ENCODE results near the gene TMEM9.

The TMEM9 gene

DNA sequence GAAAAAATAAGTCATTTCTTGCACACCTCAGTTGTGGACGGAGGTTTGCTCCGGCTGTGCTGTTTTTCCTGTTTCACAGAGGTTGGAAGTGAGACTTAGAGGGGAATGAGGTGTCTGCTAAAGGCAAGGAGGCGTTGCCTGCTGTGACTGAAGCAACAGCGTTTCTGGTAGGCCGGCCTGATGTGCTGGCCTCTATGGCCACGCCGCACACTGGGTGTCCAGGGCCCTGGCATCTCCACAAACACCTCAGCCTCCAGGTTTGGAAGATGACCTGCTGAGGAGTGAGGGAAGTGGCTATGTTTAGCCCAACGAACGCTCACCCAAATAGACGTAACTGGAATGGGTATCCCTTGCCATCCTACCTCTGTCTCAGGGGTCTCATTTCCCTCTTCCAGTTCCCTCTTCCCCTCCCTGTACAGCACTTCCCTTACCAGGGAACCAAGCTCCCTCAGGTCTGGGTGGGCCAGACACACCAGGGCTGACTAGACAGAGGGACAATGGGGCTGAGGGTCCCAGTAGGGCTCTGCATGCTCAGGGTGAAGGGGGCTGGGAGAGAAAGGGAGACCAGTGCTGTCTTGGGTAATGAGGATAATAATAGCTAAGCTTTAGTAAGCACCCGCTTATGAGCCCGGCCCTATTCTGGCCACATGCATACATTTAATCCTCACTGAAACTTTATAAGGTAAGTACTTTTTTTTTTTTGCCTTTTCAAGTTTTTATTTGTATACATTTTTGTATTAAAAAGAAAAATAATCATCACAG is 53.9 kb downstream of the TMEM9 start:
- no peak for DNase-seq

- no peak for DNase-seq
Measured at GRCh38 chr1:201098992-201099677, 55.1 kb downstream of the TMEM9 start.

DNA sequence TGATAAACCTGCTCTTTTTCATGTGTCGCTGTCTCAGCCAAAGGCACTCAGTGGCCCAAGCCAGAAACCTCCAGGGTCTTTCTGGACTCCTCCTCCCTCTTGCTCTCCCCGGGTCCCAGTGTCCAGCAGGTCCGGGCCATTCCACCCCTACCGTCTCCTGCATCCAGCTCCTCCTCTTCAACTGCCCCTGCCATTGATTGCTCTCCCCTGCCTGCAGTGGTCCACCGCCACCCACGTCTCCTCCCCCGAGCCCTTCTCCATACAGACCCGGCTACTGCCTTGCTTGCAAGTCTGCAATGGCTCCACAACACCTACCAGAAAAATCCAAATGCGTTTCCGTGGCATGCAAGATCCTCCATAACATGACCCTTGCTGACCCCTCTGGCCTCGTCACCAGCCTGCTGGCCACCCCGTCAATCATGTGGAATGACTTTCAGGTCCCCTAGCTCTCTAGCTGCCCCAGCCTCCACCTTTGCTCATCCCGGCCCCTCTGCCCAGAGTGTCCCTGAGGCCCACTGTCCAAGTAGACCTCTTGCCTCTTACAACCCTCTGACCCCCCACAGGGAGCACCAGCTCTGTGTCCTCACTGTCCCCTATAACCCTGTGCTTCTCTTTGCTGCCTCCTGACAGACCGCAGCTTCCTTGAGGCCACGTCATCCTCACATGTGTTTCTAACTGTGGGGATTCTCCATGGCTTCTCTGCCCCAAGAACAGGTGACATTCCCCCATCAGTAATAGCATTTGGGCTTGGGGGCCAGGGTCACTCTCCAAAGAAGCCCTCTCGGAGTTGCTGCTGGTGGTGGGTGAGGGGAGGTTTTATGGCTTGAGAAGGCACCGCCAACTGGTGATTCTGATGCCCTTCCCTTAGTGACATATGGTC is 57.1 kb downstream of the TMEM9 start:
- DNase-seq = no peak

DNA sequence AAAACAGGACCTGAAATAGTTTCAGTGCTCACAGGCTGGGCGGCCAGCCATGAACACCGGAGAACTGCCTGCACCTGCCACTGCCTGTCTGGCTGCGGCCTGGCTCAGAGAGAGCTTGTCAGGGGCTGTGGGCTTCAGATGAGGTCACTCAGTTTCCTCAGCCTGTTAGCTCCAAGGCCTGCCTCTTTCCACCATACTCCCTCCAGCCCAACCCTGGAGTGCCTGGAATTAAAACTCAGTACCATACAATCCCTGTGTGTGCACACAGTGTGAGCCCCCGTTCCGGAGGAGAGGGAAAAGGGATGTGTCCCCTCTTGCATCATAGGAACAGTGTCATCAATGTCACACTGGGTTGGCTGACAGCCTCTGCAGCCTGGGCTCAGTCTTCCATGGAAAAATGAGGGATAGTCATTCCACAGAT is 58.2 kb downstream of the TMEM9 start:
- no peak for DNase-seq

DNA sequence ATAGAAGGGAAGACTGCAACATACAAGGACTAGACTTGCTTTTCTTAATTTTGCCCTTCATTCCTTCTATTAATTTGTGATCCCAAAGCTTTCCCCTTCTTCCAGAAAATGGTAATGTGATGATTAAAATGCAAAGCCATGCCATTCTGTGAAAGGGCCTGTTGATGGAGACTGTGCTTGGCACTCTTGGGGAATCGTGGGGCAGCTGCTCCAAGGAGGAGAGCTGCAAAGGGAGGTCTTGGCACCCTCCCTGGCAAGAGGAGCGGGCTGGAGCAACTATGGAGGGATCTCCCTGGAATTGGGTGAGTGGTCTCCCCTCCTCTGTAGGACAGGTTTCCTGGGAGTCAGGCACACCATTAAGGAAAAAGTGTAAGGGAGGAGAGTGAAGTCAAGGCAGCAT is 58.7 kb downstream of the TMEM9 start:
- no peak for DNase-seq

- no peak for DNase-seq
Measured at GRCh38 chr1:201094832-201095231, 59.4 kb downstream of the TMEM9 start.

- DNase-seq = no peak
Measured at GRCh38 chr1:201093962-201094361, 60.3 kb downstream of the TMEM9 start.

DNA sequence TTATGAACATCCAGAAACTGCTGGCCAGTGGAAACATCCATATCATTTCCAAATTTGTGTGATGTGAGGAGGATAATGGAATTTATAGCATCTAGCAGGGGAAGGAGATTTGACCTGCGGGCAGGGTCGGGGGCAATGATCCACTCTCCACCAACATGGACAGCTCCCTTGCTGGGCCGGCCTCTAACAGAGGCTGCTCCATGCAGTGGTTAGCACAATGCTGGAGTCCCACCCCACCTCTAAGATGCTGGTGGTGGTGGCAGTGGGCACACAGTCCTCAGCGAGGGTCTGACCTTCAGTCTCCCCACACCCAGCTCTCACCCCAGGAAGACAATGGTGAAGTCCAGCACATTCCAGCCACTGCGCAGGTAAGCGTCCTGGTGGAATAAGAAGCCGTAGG is 60.7 kb downstream of the TMEM9 start:
- no peak for DNase-seq

DNA sequence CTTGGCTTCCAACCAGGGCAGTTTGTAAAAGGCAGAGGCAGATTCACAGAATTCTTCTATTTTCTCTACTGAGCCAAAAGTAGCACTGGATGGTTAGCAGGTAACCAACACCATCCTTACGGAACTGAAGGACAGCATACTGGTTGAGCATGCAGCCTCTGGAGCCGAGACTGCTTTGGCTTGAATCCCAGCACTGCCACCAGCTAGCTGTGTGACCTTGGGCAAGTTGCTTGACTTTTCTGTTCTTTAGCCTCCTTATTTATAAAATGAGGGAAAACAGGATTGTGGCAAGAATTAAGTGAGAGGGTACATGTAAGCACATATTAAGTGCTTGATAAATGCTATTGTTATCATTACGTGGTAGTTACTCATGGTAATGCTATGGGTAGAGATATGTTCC is 61.5 kb downstream of the TMEM9 start:
- DNase-seq = no peak

GRCh38 chr1:201091256-201091655 is 63.0 kb downstream of the TMEM9 start:
- no peak for DNase-seq

DNA sequence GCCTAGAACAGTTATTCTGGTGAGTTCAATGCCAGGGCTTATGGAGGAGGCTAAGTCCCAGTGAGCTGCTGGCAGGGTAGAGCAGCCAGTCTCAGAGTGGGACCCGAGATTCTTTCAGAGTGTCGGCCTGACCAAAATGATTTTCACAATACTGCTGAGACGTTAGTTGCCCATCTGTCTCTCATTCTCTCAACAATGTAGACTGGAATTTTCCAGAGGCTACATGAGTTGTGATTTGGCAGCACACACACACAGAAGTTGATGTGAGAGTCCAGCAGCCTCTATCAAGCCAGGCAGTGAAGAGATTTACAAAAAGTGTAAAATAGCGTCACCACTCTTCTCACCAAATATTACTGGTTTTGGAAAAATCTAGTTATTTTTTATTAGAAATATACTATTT is 63.7 kb downstream of the TMEM9 start:
- no peak for DNase-seq

- DNase-seq = no peak
Measured at GRCh38 chr1:201089596-201089995, 64.7 kb downstream of the TMEM9 start.

- no peak for DNase-seq
Measured at GRCh38 chr1:201088901-201089525, 65.3 kb downstream of the TMEM9 start.

GRCh38 chr1:201088395-201088794 is 65.9 kb downstream of the TMEM9 start:
- no peak for DNase-seq

GRCh38 chr1:201085902-201086735 is 68.2 kb downstream of the TMEM9 start:
- no peak for DNase-seq
